ENCODE measurements around the gene GALNT18.

GALNT18 gene

DNA sequence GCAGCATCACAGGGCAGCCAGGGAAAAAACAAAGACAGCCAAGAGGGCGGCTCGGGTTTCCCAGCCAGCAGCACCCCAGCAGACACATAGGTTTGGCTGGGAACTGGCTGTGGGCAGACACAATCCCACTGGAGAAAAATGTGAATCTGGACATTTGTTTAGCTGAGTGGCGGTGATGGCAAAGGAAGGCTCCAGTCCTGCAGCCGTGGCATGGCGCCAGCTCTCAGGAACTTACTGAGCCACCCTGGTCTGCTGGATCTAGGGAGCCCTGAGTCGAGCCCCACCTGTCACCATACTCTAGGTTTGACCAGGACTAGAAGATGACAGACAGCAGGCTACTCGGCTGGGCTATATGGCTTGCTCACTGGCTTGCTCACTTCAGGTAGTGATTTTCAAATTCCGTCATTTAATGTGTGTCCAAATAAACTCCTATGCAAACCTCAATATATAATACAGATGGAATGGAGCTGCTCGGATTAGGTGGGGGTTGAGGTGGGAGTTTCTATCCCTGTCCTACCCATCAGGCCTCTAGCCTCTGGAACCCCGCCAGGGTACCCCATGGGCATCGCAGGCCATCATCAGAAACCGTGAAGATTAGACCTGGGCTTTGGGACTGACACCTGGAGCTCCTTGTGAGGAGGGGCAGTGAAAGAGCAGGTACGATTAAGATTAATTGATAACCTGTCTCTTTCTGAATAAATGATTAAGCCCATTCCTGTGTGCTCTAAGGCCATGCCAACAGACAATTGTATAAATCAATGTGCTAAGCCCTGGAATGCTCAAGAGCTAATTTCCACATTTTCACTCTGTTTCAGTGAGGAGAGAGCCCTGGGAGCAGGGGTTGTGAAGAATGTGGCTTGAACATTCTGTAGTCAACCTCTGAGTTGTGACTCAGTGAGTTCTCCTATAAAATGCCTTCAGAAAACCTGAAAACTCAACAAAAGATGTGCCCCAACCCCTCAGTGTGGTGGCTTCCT, 42.5 kb downstream of the GALNT18 start:
- Histone ChIP-seq H3K27me3 (no peaks in the 10 kb centered on the region), H3K9me3 (no peaks in the 10 kb centered on the region), H3K4me1 (no peaks in the 10 kb centered on the region), H3K36me3 (no peaks in the 10 kb centered on the region), H3K4me3 (ENCODE audit: low read depth, low read length) (no peak overlapping the region)
- TF ChIP-seq, protein P1, sequence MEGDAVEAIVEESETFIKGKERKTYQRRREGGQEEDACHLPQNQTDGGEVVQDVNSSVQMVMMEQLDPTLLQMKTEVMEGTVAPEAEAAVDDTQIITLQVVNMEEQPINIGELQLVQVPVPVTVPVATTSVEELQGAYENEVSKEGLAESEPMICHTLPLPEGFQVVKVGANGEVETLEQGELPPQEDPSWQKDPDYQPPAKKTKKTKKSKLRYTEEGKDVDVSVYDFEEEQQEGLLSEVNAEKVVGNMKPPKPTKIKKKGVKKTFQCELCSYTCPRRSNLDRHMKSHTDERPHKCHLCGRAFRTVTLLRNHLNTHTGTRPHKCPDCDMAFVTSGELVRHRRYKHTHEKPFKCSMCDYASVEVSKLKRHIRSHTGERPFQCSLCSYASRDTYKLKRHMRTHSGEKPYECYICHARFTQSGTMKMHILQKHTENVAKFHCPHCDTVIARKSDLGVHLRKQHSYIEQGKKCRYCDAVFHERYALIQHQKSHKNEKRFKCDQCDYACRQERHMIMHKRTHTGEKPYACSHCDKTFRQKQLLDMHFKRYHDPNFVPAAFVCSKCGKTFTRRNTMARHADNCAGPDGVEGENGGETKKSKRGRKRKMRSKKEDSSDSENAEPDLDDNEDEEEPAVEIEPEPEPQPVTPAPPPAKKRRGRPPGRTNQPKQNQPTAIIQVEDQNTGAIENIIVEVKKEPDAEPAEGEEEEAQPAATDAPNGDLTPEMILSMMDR (IDR thresholded peaks at IDR 0.05; ENCODE audit: low read depth, low read length): no peak
- DNase-seq: peak; percentile 15

GRCh38 chr11:11577932-11578911, 43.6 kb downstream of the GALNT18 start:
- Histone ChIP-seq H3K9me3 (no peaks in the 10 kb centered on the region), H3K4me1 (no peaks in the 10 kb centered on the region), H3K4me3 (ENCODE audit: low read depth, low read length) (no peak overlapping the region), H3K36me3 (no peaks in the 10 kb centered on the region), H3K27me3 (no peaks in the 10 kb centered on the region)
- no peak for DNase-seq
- TF ChIP-seq, protein P1 (IDR thresholded peaks at IDR 0.05; ENCODE audit: low read depth, low read length): no peak

DNA sequence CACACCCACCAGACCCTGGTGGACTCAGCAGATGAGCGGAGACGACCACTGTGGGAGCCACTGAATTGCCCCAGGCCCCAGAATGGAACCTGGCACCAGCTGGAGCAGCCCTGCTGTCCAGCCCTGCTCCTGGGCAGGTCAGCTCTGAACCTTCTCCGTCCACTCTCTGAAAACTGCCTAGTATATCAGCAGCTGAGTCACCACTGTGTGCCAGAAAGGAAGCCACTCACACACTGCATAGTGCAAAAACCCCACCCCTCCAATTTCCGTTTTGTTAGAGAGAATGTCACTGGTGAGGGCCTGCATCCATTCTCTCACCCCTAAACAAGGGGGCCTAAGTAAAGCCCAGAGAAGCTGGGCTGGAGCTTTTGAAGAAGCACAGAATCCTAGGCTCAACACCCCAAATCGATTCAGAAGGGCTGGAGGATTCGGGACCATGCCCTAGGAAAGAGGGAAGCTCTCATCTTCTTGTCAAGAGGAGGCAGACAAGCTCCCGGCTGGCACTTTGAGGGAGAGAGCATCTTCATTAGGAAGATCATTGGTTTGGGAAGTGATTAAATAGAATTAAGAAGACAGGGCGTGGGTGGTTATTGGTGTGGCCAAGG, 44.5 kb downstream of the GALNT18 start:
- TF ChIP-seq, protein P1 (IDR thresholded peaks at IDR 0.05; ENCODE audit: low read depth, low read length): no peak
- Histone ChIP-seq H3K4me1 (no peaks in the 10 kb centered on the region), H3K9me3 (no peaks in the 10 kb centered on the region), H3K36me3 (no peaks in the 10 kb centered on the region), H3K4me3 (ENCODE audit: low read depth, low read length) (no peak overlapping the region), H3K27me3 (no peaks in the 10 kb centered on the region)
- DNase-seq: no peak

- TF ChIP-seq, protein P1 (IDR thresholded peaks at IDR 0.05; ENCODE audit: low read depth, low read length): no peak
- Histone ChIP-seq H3K4me3 (ENCODE audit: low read depth, low read length) (no peak overlapping the region), H3K27me3 (no peaks in the 10 kb centered on the region), H3K9me3 (no peaks in the 10 kb centered on the region), H3K4me1 (no peaks in the 10 kb centered on the region), H3K36me3 (no peaks in the 10 kb centered on the region)
- no peak for DNase-seq
Measured at GRCh38 chr11:11574373-11575287, 47.2 kb downstream of the GALNT18 start.

- TF ChIP-seq, protein P1 (IDR thresholded peaks at IDR 0.05; ENCODE audit: low read depth, low read length): no peak
- no peaks in the 10 kb centered on the region for H3K4me1 ChIP-seq
- H3K36me3 ChIP-seq: no peaks in the 10 kb centered on the region
- no peak for DNase-seq
- no peaks in the 10 kb centered on the region for H3K9me3 ChIP-seq
- no peaks in the 10 kb centered on the region for H3K27me3 ChIP-seq
- no peak overlapping the region for H3K4me3 ChIP-seq (ENCODE audit: low read depth, low read length)
Measured at GRCh38 chr11:11572386-11572785, 49.4 kb downstream of the GALNT18 start.
